Endodermal cell (in vitro differentiated cells): Measurements from ENCODE around the gene PDX1. TPM values are rescaled to one million over a fixed set of nuclear protein-coding genes. Genes with fewer than 3 reads are reported as not detected.

ENCODE experiments used
- DNase-seq: peaks from one replicate; pipeline ENCODE4 v3.0.0-alpha.2; 2017
- H3K27ac ChIP-seq: 2 replicates; pipeline ENCODE4 v1.5.1; 2013; ENCODE audit warnings: mild to moderate bottlenecking, low read depth, low read length, moderate library complexity
- H3K27me3 ChIP-seq: 2 replicates; pipeline ENCODE4 v1.6.1; 2013; ENCODE audit warnings: mild to moderate bottlenecking, low read length, moderate library complexity; ENCODE audit not compliant: insufficient read depth, control insufficient read depth, poor library complexity, severe bottlenecking
- H3K36me3 ChIP-seq: 2 replicates; pipeline ENCODE4 v1.7.0; 2013; ENCODE audit warnings: mild to moderate bottlenecking, low read length, moderate library complexity; ENCODE audit not compliant: control insufficient read depth, insufficient read depth
- H3K4me1 ChIP-seq: one replicate; pipeline ENCODE4 v1.7.0; 2013; ENCODE audit warnings: low read length; ENCODE audit not compliant: control insufficient read depth, insufficient read depth
- H3K4me3 ChIP-seq: 2 replicates; pipeline ENCODE4 v1.5.1; 2013; ENCODE audit warnings: mild to moderate bottlenecking, low read length, moderate library complexity
- H3K9ac ChIP-seq: 2 replicates; pipeline ENCODE4 v1.6.1; 2013; ENCODE audit warnings: mild to moderate bottlenecking, low read length, moderate library complexity; ENCODE audit not compliant: poor library complexity, severe bottlenecking; ENCODE audit errors: extremely low read depth
- H3K9me3 ChIP-seq: 2 replicates; pipeline ENCODE4 v1.6.1; 2013; ENCODE audit warnings: mild to moderate bottlenecking, low read length, moderate library complexity; ENCODE audit not compliant: control insufficient read depth
- H3K27ac Mint-ChIP-seq: 2 replicates; pipeline ENCODE4 v1.8.0; 2020; ENCODE audit warnings: mixed read lengths
- H3K27me3 Mint-ChIP-seq: 2 replicates; pipeline ENCODE4 v1.8.0; 2021; ENCODE audit warnings: mild to moderate bottlenecking, mixed read lengths; ENCODE audit not compliant: insufficient read depth
- H3K36me3 Mint-ChIP-seq: 2 replicates; pipeline ENCODE4 v1.8.0; 2020; ENCODE audit warnings: low read depth, mixed read lengths
- H3K4me1 Mint-ChIP-seq: 2 replicates; pipeline ENCODE4 v1.8.0; 2020; ENCODE audit warnings: mixed read lengths
- H3K4me3 Mint-ChIP-seq: 2 replicates; pipeline ENCODE4 v1.8.0; 2020; ENCODE audit warnings: mild to moderate bottlenecking, moderate library complexity, mixed read lengths
- H3K9me3 Mint-ChIP-seq: 2 replicates; pipeline ENCODE4 v1.8.0; 2020; ENCODE audit warnings: mild to moderate bottlenecking, mixed read lengths
- WGBS, 2 experiments: methylation state at CpG; one replicate each; pipeline versions ENCODE4 v1.1.5 to v1.1.7; 2013; ENCODE audit warnings: missing lambda C conversion rate in 2 of 2, mixed read lengths in 1 of 2; ENCODE audit not compliant: insufficient coverage in 1 of 2, insufficient read length in 1 of 2; 5-methylcytosine and 5-hydroxymethylcytosine counted together
- total RNA-seq, 2 donors: library from RNA; stranded (reverse); fragmentation: NEBNext Ultra II Directional in 1 of 2; extraction: Animal tissue kit (Norgen Biotek cat#: 25700) in 1 of 2; gene quantifications; 2 replicates in 1 of 2; 3 replicates in 1 of 2; pipeline ENCODE4 v1.2.1, GENCODE V29; 2021
- TF ChIP-seq, protein P1 (sequence below): fragments of 200-600 bp; sonication (generic); conservative IDR thresholded peaks from 2 replicates; pipeline ENCODE4 v1.5.0; 2021; ENCODE audit warnings: antibody characterized with exemption, mild to moderate bottlenecking

PDX1 gene
- total RNA-seq, 2 donors from 2014 or later: not detected

DNA sequence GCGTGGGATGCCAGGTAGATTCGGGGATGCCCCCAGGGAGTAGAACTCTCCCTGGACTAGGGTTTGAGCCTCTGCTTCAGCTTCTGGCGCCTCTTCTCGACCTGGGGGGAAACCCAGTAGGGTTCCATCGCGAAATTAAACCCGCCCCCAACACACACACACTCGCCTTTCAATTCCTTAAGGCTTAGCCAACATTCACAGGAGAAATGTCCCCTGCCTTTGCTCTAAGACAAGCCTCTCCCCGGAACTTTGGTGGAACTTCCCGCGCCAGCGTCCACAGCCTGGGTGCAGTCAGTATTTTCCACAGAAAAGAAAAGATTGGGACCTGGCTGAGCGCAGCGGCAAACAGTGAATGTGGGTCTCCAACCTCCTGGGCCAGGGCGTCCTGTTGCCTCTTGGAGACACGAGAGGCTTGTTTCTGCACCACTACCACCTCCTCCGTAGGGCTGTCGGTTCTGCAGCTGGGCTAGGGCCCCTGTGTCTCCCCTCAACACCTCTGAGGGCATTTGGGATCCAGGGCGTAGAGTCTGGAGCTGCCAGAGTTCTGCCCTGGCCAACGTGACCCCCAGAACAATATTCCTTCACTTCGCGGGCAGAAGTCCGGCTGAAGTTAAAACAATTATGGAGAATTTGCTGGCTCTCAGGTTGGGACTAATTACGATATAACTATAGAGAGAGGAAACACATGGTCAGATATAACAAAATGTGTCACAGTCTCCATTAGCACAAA is 3.2 kb downstream of the PDX1 start:
- H3K27ac Mint-ChIP-seq: no peak overlapping the region
- no peaks in the 10 kb centered on the region for H3K36me3 Mint-ChIP-seq
- peaks cover 7% of the 10 kb centered on the region for H3K9me3 ChIP-seq
- H3K4me3 ChIP-seq: no peak overlapping the region
- no peaks in the 10 kb centered on the region for H3K9me3 Mint-ChIP-seq
- H3K36me3 ChIP-seq: no peaks in the 10 kb centered on the region
- no peak overlapping the region for H3K4me3 Mint-ChIP-seq
- 11 to 12% methylated on average over 7 to 24 of the region's 24 CpGs for WGBS, 2 experiments
- peaks cover 100% of the 10 kb centered on the region for H3K27me3 ChIP-seq
- peaks cover 3% of the 10 kb centered on the region for H3K4me1 ChIP-seq
- H3K9ac ChIP-seq: no peak overlapping the region
- H3K27ac ChIP-seq: no peak overlapping the region
- peaks cover 13% of the 10 kb centered on the region for H3K4me1 Mint-ChIP-seq
- TF ChIP-seq, protein P1, sequence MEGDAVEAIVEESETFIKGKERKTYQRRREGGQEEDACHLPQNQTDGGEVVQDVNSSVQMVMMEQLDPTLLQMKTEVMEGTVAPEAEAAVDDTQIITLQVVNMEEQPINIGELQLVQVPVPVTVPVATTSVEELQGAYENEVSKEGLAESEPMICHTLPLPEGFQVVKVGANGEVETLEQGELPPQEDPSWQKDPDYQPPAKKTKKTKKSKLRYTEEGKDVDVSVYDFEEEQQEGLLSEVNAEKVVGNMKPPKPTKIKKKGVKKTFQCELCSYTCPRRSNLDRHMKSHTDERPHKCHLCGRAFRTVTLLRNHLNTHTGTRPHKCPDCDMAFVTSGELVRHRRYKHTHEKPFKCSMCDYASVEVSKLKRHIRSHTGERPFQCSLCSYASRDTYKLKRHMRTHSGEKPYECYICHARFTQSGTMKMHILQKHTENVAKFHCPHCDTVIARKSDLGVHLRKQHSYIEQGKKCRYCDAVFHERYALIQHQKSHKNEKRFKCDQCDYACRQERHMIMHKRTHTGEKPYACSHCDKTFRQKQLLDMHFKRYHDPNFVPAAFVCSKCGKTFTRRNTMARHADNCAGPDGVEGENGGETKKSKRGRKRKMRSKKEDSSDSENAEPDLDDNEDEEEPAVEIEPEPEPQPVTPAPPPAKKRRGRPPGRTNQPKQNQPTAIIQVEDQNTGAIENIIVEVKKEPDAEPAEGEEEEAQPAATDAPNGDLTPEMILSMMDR: no peak
- H3K27me3 Mint-ChIP-seq: peaks cover 99% of the 10 kb centered on the region
- DNase-seq: peak; percentile 51

DNA sequence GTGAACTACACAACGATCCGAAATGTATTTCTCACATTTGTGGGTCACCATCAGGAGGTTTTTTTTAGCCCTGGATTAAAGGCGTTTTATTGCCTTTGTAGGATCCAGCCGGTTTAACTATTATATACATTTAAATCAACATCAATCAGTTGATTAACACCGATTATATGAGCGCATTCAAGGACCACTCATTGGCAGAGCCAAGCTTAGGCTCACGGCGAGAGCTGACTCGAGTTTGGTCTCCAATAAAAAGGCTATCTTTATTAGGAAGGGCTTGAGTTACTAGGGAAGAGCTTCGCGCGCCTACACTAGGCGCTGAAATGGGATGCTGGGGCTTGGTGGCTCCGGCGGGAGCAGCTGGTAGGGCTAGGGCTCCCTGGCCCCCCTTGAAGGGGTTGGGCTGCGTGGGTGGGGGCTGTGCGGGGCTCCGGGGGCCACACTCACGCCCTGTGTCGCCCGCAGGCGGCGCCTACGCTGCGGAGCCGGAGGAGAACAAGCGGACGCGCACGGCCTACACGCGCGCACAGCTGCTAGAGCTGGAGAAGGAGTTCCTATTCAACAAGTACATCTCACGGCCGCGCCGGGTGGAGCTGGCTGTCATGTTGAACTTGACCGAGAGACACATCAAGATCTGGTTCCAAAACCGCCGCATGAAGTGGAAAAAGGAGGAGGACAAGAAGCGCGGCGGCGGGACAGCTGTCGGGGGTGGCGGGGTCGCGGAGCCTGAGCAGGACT is 4.2 kb downstream of the PDX1 start:
- Mint-ChIP-seq H3K36me3 (no peaks in the 10 kb centered on the region), H3K27ac (no peak overlapping the region), H3K9me3 (no peaks in the 10 kb centered on the region), H3K27me3 (peaks cover 99% of the 10 kb centered on the region), H3K4me1 (peaks cover 11% of the 10 kb centered on the region), H3K4me3 (peak overlapping the region; percentile 28)
- peaks cover 3% of the 10 kb centered on the region for H3K4me1 ChIP-seq
- WGBS, 2 experiments: 5 to 10% methylated on average over 30 to 48 of the region's 48 CpGs
- DNase-seq: peak; percentile 77
- H3K4me3 ChIP-seq: no peak overlapping the region
- TF ChIP-seq, protein P1: peak; percentile 16
- no peak overlapping the region for H3K9ac ChIP-seq
- no peak overlapping the region for H3K27ac ChIP-seq
- no peaks in the 10 kb centered on the region for H3K36me3 ChIP-seq
- peaks cover 100% of the 10 kb centered on the region for H3K27me3 ChIP-seq
- H3K9me3 ChIP-seq: peaks cover 7% of the 10 kb centered on the region

- 2 to 7% methylated on average over 8 to 46 of the region's 46 CpGs for WGBS, 2 experiments
- DNase-seq: no peak
These were observed 4.8 kb downstream of the PDX1 start for GRCh38 chr13:27924529-27925141.

More at GRCh38 chr13:27924529-27925141, 4.8 kb downstream of the PDX1 start:
- H3K4me3 Mint-ChIP-seq: peak overlapping the region; percentile 28
- Histone ChIP-seq H3K4me1 (peaks cover 3% of the 10 kb centered on the region), H3K9ac (no peak overlapping the region), H3K27me3 (peaks cover 100% of the 10 kb centered on the region), H3K9me3 (peaks cover 7% of the 10 kb centered on the region), H3K27ac (no peak overlapping the region), H3K4me3 (no peak overlapping the region), H3K36me3 (no peaks in the 10 kb centered on the region)
- H3K27ac Mint-ChIP-seq: no peak overlapping the region
- peaks cover 11% of the 10 kb centered on the region for H3K4me1 Mint-ChIP-seq
- H3K27me3 Mint-ChIP-seq: peaks cover 99% of the 10 kb centered on the region
- TF ChIP-seq, protein P1: no peak
- no peaks in the 10 kb centered on the region for H3K9me3 Mint-ChIP-seq
- no peaks in the 10 kb centered on the region for H3K36me3 Mint-ChIP-seq
